Measurements from ENCODE around the gene AMOTL1. TPM values are rescaled to one million over a fixed set of nuclear protein-coding genes. Genes with fewer than 3 reads are reported as not detected.

AMOTL1 gene
- total RNA-seq, 1 experiment from 2014 or later = 76.6 TPM

DNA sequence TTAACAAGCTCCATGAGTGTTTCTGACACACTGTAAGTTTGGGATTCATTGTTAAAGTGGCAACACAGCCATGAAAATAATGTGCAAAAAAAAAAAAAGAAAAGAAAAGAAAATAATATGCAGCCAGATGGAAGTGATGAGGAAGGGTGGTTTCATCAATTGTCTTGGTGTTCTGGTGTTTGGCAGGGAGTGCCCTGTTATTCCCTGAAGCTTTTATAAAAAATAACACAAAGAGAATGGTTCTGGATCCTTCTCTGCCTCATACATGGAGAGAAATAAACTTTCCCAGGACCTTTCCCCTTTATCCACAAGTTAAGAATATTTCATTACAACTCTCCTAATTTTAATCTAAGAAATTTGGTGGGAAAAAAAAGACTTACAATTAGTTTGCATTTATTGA lies 16.7 kb downstream of the AMOTL1 start:
- Mint-ChIP-seq H3K27me3 (ENCODE audit: insufficient read depth, unreplicated experiment) (no peaks in the 10 kb centered on the region), H3K27ac (ENCODE audit: low read depth, unreplicated experiment) (no peak overlapping the region), H3K4me1 (ENCODE audit: insufficient read depth, unreplicated experiment) (peaks cover 52% of the 10 kb centered on the region), H3K4me3 (ENCODE audit: unreplicated experiment) (no peak overlapping the region), H3K9me3 (ENCODE audit: unreplicated experiment) (no peaks in the 10 kb centered on the region), H3K36me3 (ENCODE audit: insufficient read depth, unreplicated experiment) (no peaks in the 10 kb centered on the region)
- intact Hi-C loops (cut with micrococcal nuclease) = loop anchor here (5.0 kb wide), 1 partner anchor 78 kb away; no protein-coding TSS in a partner anchor
- ChIA-PET POLR2A (interaction anchor here (1.2 to 3.3 kb wide), 5 partner anchors 8 to 79 kb away, joined by 3 to 16 read pairs (median 6); partner anchors contain the start of gene AMOTL1), CTCF (interaction anchor here (0.7 to 5.3 kb wide), 10 partner anchors 9 to 373 kb away, joined by 3 to 40 read pairs (median 4); no protein-coding TSS in a partner anchor)
- TF ChIP-seq, protein P1, sequence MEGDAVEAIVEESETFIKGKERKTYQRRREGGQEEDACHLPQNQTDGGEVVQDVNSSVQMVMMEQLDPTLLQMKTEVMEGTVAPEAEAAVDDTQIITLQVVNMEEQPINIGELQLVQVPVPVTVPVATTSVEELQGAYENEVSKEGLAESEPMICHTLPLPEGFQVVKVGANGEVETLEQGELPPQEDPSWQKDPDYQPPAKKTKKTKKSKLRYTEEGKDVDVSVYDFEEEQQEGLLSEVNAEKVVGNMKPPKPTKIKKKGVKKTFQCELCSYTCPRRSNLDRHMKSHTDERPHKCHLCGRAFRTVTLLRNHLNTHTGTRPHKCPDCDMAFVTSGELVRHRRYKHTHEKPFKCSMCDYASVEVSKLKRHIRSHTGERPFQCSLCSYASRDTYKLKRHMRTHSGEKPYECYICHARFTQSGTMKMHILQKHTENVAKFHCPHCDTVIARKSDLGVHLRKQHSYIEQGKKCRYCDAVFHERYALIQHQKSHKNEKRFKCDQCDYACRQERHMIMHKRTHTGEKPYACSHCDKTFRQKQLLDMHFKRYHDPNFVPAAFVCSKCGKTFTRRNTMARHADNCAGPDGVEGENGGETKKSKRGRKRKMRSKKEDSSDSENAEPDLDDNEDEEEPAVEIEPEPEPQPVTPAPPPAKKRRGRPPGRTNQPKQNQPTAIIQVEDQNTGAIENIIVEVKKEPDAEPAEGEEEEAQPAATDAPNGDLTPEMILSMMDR (IDR thresholded peaks at IDR 0.05; ENCODE audit: unreplicated experiment) = no peak
- no peak for DNase-seq (ENCODE audit: unreplicated experiment)
- BruUV-seq (replicated peaks) = no TSS peak

DNA sequence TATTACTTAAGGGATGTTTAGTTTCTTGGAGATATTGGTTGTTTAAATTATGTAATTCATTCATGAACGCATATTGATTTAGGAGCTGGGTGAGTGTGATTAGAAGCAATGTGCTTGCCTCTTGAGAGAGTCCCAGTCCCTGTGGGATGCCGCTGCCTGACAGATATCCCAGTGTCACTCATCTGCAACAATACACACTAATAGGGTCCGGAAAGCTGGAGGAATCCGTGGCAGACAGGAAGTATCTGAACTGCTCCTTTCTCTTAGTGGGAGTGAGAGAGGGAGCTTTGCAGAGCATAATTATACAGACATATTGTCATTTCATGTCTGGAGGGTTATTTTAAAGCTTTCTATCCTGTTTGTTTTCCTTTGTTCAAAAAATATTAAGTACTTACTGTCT lies 17.4 kb downstream of the AMOTL1 start:
- BruUV-seq (replicated peaks) = no TSS peak
- Mint-ChIP-seq H3K27ac (ENCODE audit: low read depth, unreplicated experiment) (no peak overlapping the region), H3K4me3 (ENCODE audit: unreplicated experiment) (no peak overlapping the region), H3K9me3 (ENCODE audit: unreplicated experiment) (no peaks in the 10 kb centered on the region), H3K36me3 (ENCODE audit: insufficient read depth, unreplicated experiment) (no peaks in the 10 kb centered on the region), H3K27me3 (ENCODE audit: insufficient read depth, unreplicated experiment) (no peaks in the 10 kb centered on the region), H3K4me1 (ENCODE audit: insufficient read depth, unreplicated experiment) (peaks cover 54% of the 10 kb centered on the region)
- no peak for DNase-seq (ENCODE audit: unreplicated experiment)
- intact Hi-C loops (cut with micrococcal nuclease) = loop anchor here (5.0 kb wide), 1 partner anchor 78 kb away; no protein-coding TSS in a partner anchor
- POLR2A ChIA-PET = interaction anchor here (1.2 to 3.3 kb wide), 5 partner anchors 9 to 79 kb away, joined by 3 to 16 read pairs (median 6); partner anchors contain the start of gene AMOTL1
- TF ChIP-seq, protein P1 (IDR thresholded peaks at IDR 0.05; ENCODE audit: unreplicated experiment) = no peak
- CTCF ChIA-PET = interaction anchor here (0.6 to 5.3 kb wide), 13 partner anchors 10 to 1328 kb away, joined by 3 to 40 read pairs (median 4); no protein-coding TSS in a partner anchor

DNA sequence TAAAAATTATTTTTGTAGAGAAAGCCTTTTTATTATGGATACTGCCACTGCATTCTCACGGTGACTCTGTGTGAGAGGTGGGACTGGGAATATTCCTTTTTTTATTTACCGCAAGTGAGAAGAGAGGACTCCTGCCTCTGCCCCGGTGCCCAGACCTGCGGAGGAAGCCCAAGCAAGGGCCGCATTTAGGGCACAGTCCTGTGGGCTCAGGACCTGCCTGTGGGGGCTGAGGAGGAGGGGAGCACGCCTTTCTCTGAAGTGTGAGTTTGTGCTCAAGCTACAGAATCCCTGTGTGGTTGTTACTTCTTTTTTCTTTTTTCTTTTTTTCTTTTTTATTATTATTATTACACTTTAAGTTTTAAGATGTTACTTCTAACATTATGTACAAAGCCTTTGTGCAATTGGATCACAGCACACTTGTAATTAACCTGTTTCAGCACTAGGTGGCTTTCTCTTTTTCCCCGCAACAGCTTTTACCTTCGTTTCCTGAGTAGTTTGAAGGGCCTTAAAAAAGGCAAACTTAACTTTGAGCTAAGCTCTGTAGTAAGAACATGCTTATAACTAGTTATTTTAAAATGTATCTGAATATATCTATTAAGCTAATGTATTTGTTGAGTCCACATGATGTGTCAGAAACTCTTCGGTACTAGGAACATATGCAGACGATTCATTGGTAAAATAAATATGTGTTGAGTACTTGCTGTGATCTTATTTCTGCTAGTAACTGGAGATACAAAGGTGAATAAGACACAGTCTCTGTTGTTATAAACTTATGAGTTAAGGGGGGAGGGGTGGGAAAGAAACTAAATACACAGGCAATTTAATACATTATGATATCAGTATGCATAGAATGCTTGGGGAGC lies 18.3 kb downstream of the AMOTL1 start:
- H3K4me3 Mint-ChIP-seq (ENCODE audit: unreplicated experiment) = no peak overlapping the region
- intact Hi-C loops (cut with micrococcal nuclease) = loop anchor here (2.0 to 5.0 kb wide), 2 partner anchors 79 to 90 kb away; no protein-coding TSS in a partner anchor
- no peaks in the 10 kb centered on the region for H3K27me3 Mint-ChIP-seq (ENCODE audit: insufficient read depth, unreplicated experiment)
- peak; percentile 56 for DNase-seq (ENCODE audit: unreplicated experiment)
- no TSS peak for BruUV-seq (replicated peaks)
- ChIA-PET CTCF (interaction anchor here (0.6 to 5.3 kb wide), 31 partner anchors 8 to 1309 kb away, joined by 3 to 40 read pairs (median 4); no protein-coding TSS in a partner anchor), POLR2A (interaction anchor here (0.7 to 3.3 kb wide), 7 partner anchors 10 to 80 kb away, joined by 3 to 16 read pairs (median 3); partner anchors contain the start of gene AMOTL1)
- no peaks in the 10 kb centered on the region for H3K9me3 Mint-ChIP-seq (ENCODE audit: unreplicated experiment)
- no peak overlapping the region for H3K27ac Mint-ChIP-seq (ENCODE audit: low read depth, unreplicated experiment)
- H3K36me3 Mint-ChIP-seq (ENCODE audit: insufficient read depth, unreplicated experiment) = no peaks in the 10 kb centered on the region
- H3K4me1 Mint-ChIP-seq (ENCODE audit: insufficient read depth, unreplicated experiment) = peaks cover 53% of the 10 kb centered on the region
- TF ChIP-seq, protein P1 (IDR thresholded peaks at IDR 0.05; ENCODE audit: unreplicated experiment) = peak; percentile 47

DNA sequence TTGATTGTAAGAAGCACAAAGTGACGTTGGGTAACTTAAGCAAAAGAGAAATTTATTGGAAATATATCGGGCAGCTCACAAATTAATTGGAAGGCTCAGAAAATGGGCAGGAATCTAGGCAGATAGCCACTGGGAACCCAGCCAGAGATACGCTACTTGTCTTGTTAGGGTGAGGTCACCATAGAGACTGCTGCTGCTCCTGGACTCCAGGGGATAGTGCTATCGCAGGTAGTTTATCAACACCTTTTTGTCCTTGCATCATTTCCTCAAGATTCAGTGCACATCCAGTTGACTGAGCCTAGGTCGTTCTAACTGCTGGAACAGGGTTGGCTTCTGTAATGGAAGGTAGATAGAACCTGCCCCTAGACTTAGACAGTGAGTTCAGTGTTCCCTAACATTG lies 19.6 kb downstream of the AMOTL1 start:
- no peak overlapping the region for H3K4me3 Mint-ChIP-seq (ENCODE audit: unreplicated experiment)
- ChIA-PET POLR2A (interaction anchor here (1.4 to 1.5 kb wide), 2 partner anchors 20 to 64 kb away, joined by 3 read pairs; partner anchors contain the start of gene AMOTL1), CTCF (interaction anchor here (1.0 to 5.3 kb wide), 7 partner anchors 12 to 165 kb away, joined by 3 to 40 read pairs (median 8); no protein-coding TSS in a partner anchor)
- no peaks in the 10 kb centered on the region for H3K27me3 Mint-ChIP-seq (ENCODE audit: insufficient read depth, unreplicated experiment)
- DNase-seq (ENCODE audit: unreplicated experiment) = peak; percentile 34
- BruUV-seq (replicated peaks) = no TSS peak
- peak overlapping the region; percentile 0 for H3K27ac Mint-ChIP-seq (ENCODE audit: low read depth, unreplicated experiment)
- H3K36me3 Mint-ChIP-seq (ENCODE audit: insufficient read depth, unreplicated experiment) = no peaks in the 10 kb centered on the region
- no peaks in the 10 kb centered on the region for H3K9me3 Mint-ChIP-seq (ENCODE audit: unreplicated experiment)
- H3K4me1 Mint-ChIP-seq (ENCODE audit: insufficient read depth, unreplicated experiment) = peaks cover 49% of the 10 kb centered on the region
- TF ChIP-seq, protein P1 (IDR thresholded peaks at IDR 0.05; ENCODE audit: unreplicated experiment) = no peak
- intact Hi-C loops (cut with micrococcal nuclease) = loop anchor here (2.0 to 5.0 kb wide), 2 partner anchors 80 to 89 kb away; no protein-coding TSS in a partner anchor

Measured in MCF 10A (cell line).